PC-3 (cell line): ENCODE results near the gene SNTB2. TPM values are rescaled to one million over a fixed set of nuclear protein-coding genes. Genes with fewer than 3 reads are reported as not detected.

ENCODE experiments used
- ATAC-seq: fragments of 200-7000 bp; cut with Tn5 transposase; 2 replicates; pipeline ENCODE4 v1.9.1; 2020; ENCODE audit warnings: mild to moderate bottlenecking, moderate library complexity
- BruUV-seq: library from RNA; stranded (reverse); fragments of 400-500 nt; replicated peaks from 2 replicates; lab custom pipeline; 2021; lab: Mats Ljungman, UMichigan
- CTCF ChIA-PET: fragments of 300-600 bp; sonication (Branson Sonifier 250); formaldehyde crosslinking; loops from one replicate; lab custom pipeline; 2022; ENCODE audit warnings: antibody characterized with exemption; lab: Charles Lee
- POLR2A ChIA-PET: fragments of 300-600 bp; sonication (Branson Sonifier 250); formaldehyde crosslinking; loops from one replicate; lab custom pipeline; 2022; ENCODE audit warnings: antibody characterized with exemption; ENCODE audit not compliant: unreplicated experiment; lab: Charles Lee
- DNase-seq: peaks from one replicate; pipeline ENCODE4 v3.0.0-alpha.2; 2015
- H2AFZ ChIP-seq: fragments of 300-600 bp; sonication (generic); 2 replicates; pipeline ENCODE4 v1.6.0; 2016; ENCODE audit warnings: antibody characterized with exemption, low read length
- H3F3A ChIP-seq: fragments of 300-600 bp; sonication (generic); one replicate; pipeline ENCODE4 v1.6.0; 2017; ENCODE audit warnings: antibody characterized with exemption, low read length, control low read depth, mild to moderate bottlenecking; ENCODE audit not compliant: unreplicated experiment
- H3K27ac ChIP-seq: fragments of 300-600 bp; sonication (generic); 2 replicates; pipeline ENCODE4 v1.5.1; 2016; ENCODE audit warnings: mild to moderate bottlenecking, low read length
- H3K27me3 ChIP-seq: fragments of 300-600 bp; sonication (generic); 2 replicates; pipeline ENCODE4 v1.6.1; 2016; ENCODE audit warnings: low read length, mixed read lengths
- H3K36me3 ChIP-seq: fragments of 300-600 bp; sonication (generic); 2 replicates; pipeline ENCODE4 v1.6.1; 2016; ENCODE audit warnings: low read depth, mixed run types, low read length, mixed read lengths
- H3K4me1 ChIP-seq: fragments of 300-600 bp; sonication (generic); 2 replicates; pipeline ENCODE4 v1.5.1; 2016; ENCODE audit warnings: low read length; ENCODE audit not compliant: insufficient read depth
- H3K4me2 ChIP-seq: fragments of 300-600 bp; sonication (generic); 2 replicates; pipeline ENCODE4 v1.6.0; 2016; ENCODE audit warnings: low read length
- H3K4me3 ChIP-seq: fragments of 300-600 bp; sonication (generic); 2 replicates; pipeline ENCODE4 v1.5.1; 2016; ENCODE audit warnings: mild to moderate bottlenecking, low read length, mixed read lengths
- H3K79me2 ChIP-seq: fragments of 300-600 bp; sonication (generic); 2 replicates; pipeline ENCODE4 v1.6.1; 2017; ENCODE audit warnings: low read length, mixed read lengths
- H3K9ac ChIP-seq: fragments of 300-600 bp; sonication (generic); 2 replicates; pipeline ENCODE4 v1.6.0; 2016; ENCODE audit warnings: mild to moderate bottlenecking, low read length
- H3K9me2 ChIP-seq: fragments of 300-600 bp; sonication (generic); replicated peaks from 2 replicates; pipeline ENCODE4 v1.6.1; 2016; ENCODE audit warnings: mixed run types, low read length, mixed read lengths
- H3K9me3 ChIP-seq: fragments of 300-600 bp; sonication (generic); 2 replicates; pipeline ENCODE4 v1.6.1; 2016; ENCODE audit warnings: low read length, mixed read lengths
- H4K20me1 ChIP-seq: fragments of 300-600 bp; sonication (generic); 2 replicates; pipeline ENCODE4 v1.6.1; 2016; ENCODE audit warnings: low read length, mixed read lengths
- EZH2 ChIP-seq: fragments of 300-600 bp; sonication (generic); IDR thresholded peaks from one replicate; pipeline ENCODE4 v1.6.1; 2017; ENCODE audit warnings: antibody characterized with exemption, mild to moderate bottlenecking, low read length; ENCODE audit not compliant: unreplicated experiment
- EZH2phosphoT487 ChIP-seq: fragments of 300-600 bp; sonication (generic); IDR thresholded peaks from 2 replicates; pipeline ENCODE4 v1.6.1; 2018; ENCODE audit warnings: mild to moderate bottlenecking, antibody characterized with exemption, low read length, borderline replicate concordance
- intact Hi-C: fragments of 100-400 bp; cut with micrococcal nuclease; formaldehyde crosslinking; loops from 2 replicates; pipeline ENCODE4 v1.9.0; 2023
- total RNA-seq: library from RNA; depleted of rRNA; stranded (reverse); fragments of >200 nt; gene quantifications from 2 replicates; pipeline ENCODE4 v1.2.3, GENCODE V29; 2014
- TF ChIP-seq, protein P1 (sequence below): fragments of 300-600 bp; sonication (generic); conservative IDR thresholded peaks from 2 replicates; pipeline ENCODE4 v1.5.1; 2017; ENCODE audit warnings: antibody characterized with exemption, low read depth, mild to moderate bottlenecking, low read length

SNTB2 gene
- total RNA-seq, 1 experiment from 2014 or later, result 40.4 TPM

GRCh38 chr16:69301187-69301586, 114.2 kb downstream of the SNTB2 start:
- H3K9ac ChIP-seq, result no peak overlapping the region
- no peak for DNase-seq
- no peak overlapping the region for H3K4me2 ChIP-seq
- no peaks in the 10 kb centered on the region for H3F3A ChIP-seq
- H4K20me1 ChIP-seq, result no peaks in the 10 kb centered on the region
- no peaks in the 10 kb centered on the region for H3K9me2 ChIP-seq
- H3K4me1 ChIP-seq, result no peaks in the 10 kb centered on the region
- TF ChIP-seq, protein P1, sequence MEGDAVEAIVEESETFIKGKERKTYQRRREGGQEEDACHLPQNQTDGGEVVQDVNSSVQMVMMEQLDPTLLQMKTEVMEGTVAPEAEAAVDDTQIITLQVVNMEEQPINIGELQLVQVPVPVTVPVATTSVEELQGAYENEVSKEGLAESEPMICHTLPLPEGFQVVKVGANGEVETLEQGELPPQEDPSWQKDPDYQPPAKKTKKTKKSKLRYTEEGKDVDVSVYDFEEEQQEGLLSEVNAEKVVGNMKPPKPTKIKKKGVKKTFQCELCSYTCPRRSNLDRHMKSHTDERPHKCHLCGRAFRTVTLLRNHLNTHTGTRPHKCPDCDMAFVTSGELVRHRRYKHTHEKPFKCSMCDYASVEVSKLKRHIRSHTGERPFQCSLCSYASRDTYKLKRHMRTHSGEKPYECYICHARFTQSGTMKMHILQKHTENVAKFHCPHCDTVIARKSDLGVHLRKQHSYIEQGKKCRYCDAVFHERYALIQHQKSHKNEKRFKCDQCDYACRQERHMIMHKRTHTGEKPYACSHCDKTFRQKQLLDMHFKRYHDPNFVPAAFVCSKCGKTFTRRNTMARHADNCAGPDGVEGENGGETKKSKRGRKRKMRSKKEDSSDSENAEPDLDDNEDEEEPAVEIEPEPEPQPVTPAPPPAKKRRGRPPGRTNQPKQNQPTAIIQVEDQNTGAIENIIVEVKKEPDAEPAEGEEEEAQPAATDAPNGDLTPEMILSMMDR, result no peak
- TF ChIP-seq EZH2phosphoT487 (no peak), EZH2 (no peak)
- no peak for ATAC-seq
- no peaks in the 10 kb centered on the region for H3K79me2 ChIP-seq
- no TSS peak for BruUV-seq
- H3K27me3 ChIP-seq, result no peaks in the 10 kb centered on the region
- H2AFZ ChIP-seq, result no peak overlapping the region
- H3K4me3 ChIP-seq, result no peak overlapping the region
- ChIA-PET CTCF (no interaction called here), POLR2A (no interaction called here)
- intact Hi-C loops, result no loop called here
- H3K9me3 ChIP-seq, result no peaks in the 10 kb centered on the region
- H3K27ac ChIP-seq, result no peak overlapping the region
- H3K36me3 ChIP-seq, result no peaks in the 10 kb centered on the region

DNA sequence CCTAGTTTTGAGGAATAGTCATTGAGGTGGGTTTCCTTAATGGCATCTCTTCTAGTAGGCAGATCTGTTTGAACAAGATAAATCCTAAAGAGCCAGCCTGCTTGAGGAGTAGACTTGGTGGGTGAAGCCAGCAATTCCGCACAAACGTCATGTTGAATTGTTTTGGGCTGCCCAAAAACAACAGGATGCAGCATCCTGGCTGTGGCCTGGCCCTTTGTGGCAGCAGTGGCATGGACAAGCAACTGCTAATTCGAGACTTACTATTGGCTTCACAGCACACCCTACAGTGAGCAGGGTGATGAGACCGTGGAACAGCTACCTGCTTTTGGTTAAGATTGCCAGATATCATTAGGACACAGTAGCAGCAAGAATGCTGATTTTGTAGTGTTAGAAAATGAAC, 114.9 kb downstream of the SNTB2 start:
- H3K79me2 ChIP-seq, result no peaks in the 10 kb centered on the region
- H3F3A ChIP-seq, result no peaks in the 10 kb centered on the region
- no peaks in the 10 kb centered on the region for H4K20me1 ChIP-seq
- DNase-seq, result no peak
- ATAC-seq, result no peak
- H3K4me1 ChIP-seq, result no peaks in the 10 kb centered on the region
- no peak overlapping the region for H3K4me2 ChIP-seq
- H3K27me3 ChIP-seq, result no peaks in the 10 kb centered on the region
- H3K9ac ChIP-seq, result no peak overlapping the region
- TF ChIP-seq EZH2, result no peak
- TF ChIP-seq, protein P1, result no peak
- H2AFZ ChIP-seq, result no peak overlapping the region
- no peak overlapping the region for H3K4me3 ChIP-seq
- intact Hi-C loops, result no loop called here
- BruUV-seq, result no TSS peak
- CTCF ChIA-PET, result no interaction called here
- H3K9me3 ChIP-seq, result no peaks in the 10 kb centered on the region
- no peak overlapping the region for H3K27ac ChIP-seq
- no peaks in the 10 kb centered on the region for H3K9me2 ChIP-seq
- H3K36me3 ChIP-seq, result no peaks in the 10 kb centered on the region
- POLR2A ChIA-PET, result no interaction called here

DNA sequence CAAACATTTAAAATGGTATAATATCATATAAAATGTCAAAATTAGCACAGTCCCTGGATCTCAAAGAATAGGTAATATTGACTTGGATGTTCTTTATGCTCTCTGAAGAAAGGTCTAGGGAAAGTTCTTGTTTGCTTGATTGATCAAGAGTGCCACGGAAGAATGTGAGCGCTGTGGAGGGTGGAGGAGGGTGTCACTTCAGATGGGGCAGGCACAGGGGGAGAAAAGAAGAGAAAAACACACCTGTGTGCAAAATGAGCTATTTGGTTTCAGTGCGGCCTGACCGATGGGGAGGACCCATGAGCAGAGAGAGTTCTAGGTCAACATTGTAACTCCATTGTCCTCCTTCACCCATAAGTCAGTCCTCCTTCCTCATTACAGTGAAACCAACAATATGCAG, 115.3 kb downstream of the SNTB2 start:
- POLR2A ChIA-PET, result no interaction called here
- ATAC-seq (no peak), DNase-seq (no peak)
- Histone ChIP-seq H3K4me2 (no peak overlapping the region), H2AFZ (no peak overlapping the region), H4K20me1 (no peaks in the 10 kb centered on the region), H3K27me3 (no peaks in the 10 kb centered on the region), H3K9ac (no peak overlapping the region), H3K27ac (no peak overlapping the region), H3K4me1 (no peaks in the 10 kb centered on the region), H3K4me3 (no peak overlapping the region), H3K9me3 (no peaks in the 10 kb centered on the region), H3F3A (no peaks in the 10 kb centered on the region), H3K9me2 (no peaks in the 10 kb centered on the region), H3K79me2 (no peaks in the 10 kb centered on the region), H3K36me3 (no peaks in the 10 kb centered on the region)
- BruUV-seq, result no TSS peak
- CTCF ChIA-PET, result no interaction called here
- intact Hi-C loops, result no loop called here
- TF ChIP-seq EZH2phosphoT487 (no peak), EZH2 (no peak)
- TF ChIP-seq, protein P1, result no peak
